ENCODE data around the gene SORCS3.

The SORCS3 gene

GRCh38 chr10:105025092-105025491 is 384.0 kb downstream of the SORCS3 start:
- DNase-seq, result no peak

GRCh38 chr10:105026566-105026965 is 385.5 kb downstream of the SORCS3 start:
- DNase-seq, result no peak

GRCh38 chr10:105029286-105029685 is 388.2 kb downstream of the SORCS3 start:
- DNase-seq, result no peak

- DNase-seq, result no peak
Measured at GRCh38 chr10:105037022-105037421, 395.9 kb downstream of the SORCS3 start.

- no peak for DNase-seq
Measured at GRCh38 chr10:105041956-105042355, 400.9 kb downstream of the SORCS3 start.

- DNase-seq, result no peak
Measured at GRCh38 chr10:105042906-105043552, 401.9 kb downstream of the SORCS3 start.

GRCh38 chr10:105044902-105045301 is 403.8 kb downstream of the SORCS3 start:
- DNase-seq, result no peak

- DNase-seq, result no peak
Measured at GRCh38 chr10:105056413-105056812, 415.3 kb downstream of the SORCS3 start.

- DNase-seq, result no peak
Measured at GRCh38 chr10:105062951-105063350, 421.9 kb downstream of the SORCS3 start.

- DNase-seq, result no peak
Measured at GRCh38 chr10:105063796-105064195, 422.7 kb downstream of the SORCS3 start.

- no peak for DNase-seq
Measured at GRCh38 chr10:105068497-105068896, 427.4 kb downstream of the SORCS3 start.

GRCh38 chr10:105070249-105070648 is 429.2 kb downstream of the SORCS3 start:
- no peak for DNase-seq

GRCh38 chr10:105070952-105071351 is 429.9 kb downstream of the SORCS3 start:
- DNase-seq, result no peak

- no peak for DNase-seq
Measured at GRCh38 chr10:105071980-105072379, 430.9 kb downstream of the SORCS3 start.

- DNase-seq, result no peak
Measured at GRCh38 chr10:105073999-105074398, 432.9 kb downstream of the SORCS3 start.

- no peak for DNase-seq
Measured at GRCh38 chr10:105075031-105075430, 433.9 kb downstream of the SORCS3 start.

- DNase-seq, result no peak
Measured at GRCh38 chr10:105085980-105086379, 444.9 kb downstream of the SORCS3 start.

- no peak for DNase-seq
Measured at GRCh38 chr10:105094048-105094447, 453.0 kb downstream of the SORCS3 start.

GRCh38 chr10:105096316-105096715 is 455.2 kb downstream of the SORCS3 start:
- DNase-seq, result no peak

- DNase-seq, result no peak
Measured at GRCh38 chr10:105102977-105103376, 461.9 kb downstream of the SORCS3 start.

- no peak for DNase-seq
Measured at GRCh38 chr10:105104297-105104696, 463.2 kb downstream of the SORCS3 start.

GRCh38 chr10:105109164-105109563 is 468.1 kb downstream of the SORCS3 start:
- no peak for DNase-seq

GRCh38 chr10:105112862-105113261 is 471.8 kb downstream of the SORCS3 start:
- no peak for DNase-seq

- no peak for DNase-seq
Measured at GRCh38 chr10:105113666-105114065, 472.6 kb downstream of the SORCS3 start.

- no peak for DNase-seq
Measured at GRCh38 chr10:105121743-105122142, 480.7 kb downstream of the SORCS3 start.
